SK-N-SH (cell line): ENCODE data around the gene DUSP15. TPM values are rescaled to one million over a fixed set of nuclear protein-coding genes. Genes with fewer than 3 reads are reported as not detected.

Experiments used
- CTCF ChIA-PET: fragments of 300-600, 350-600 bp; formaldehyde crosslinking; extraction: SDS; loops from one replicate; lab custom pipeline; 2021; lab: Yijun Ruan, JAX
- POLR2A ChIA-PET: fragments of 350-600 bp; sonication (Branson Sonifier 250); formaldehyde crosslinking; extraction: SDS; loops from one replicate; lab custom pipeline; 2020; ENCODE audit warnings: antibody characterized with exemption, inconsistent platforms; lab: Yijun Ruan, JAX
- DNase-seq: peaks from one replicate; pipeline ENCODE4 v3.0.0; 2012
- H2AFZ ChIP-seq: fragments of 200-600 bp; sonication (generic); 2 replicates; pipeline ENCODE4 v1.8.1; 2016; ENCODE audit warnings: antibody characterized with exemption, mild to moderate bottlenecking, low read depth
- H3F3A ChIP-seq: fragments of 200-600 bp; sonication (generic); replicated peaks from 2 replicates; pipeline ENCODE3; 2016; ENCODE audit warnings: antibody characterized with exemption, mild to moderate bottlenecking; ENCODE audit not compliant: insufficient read depth
- H3K27ac ChIP-seq, 2 experiments: fragments of 200-500 bp in 1 of 2; fragments of 200-600 bp in 1 of 2; sonication (Bioruptor generic) in 1 of 2; sonication (generic), shearing (Covaris generic) in 1 of 2; 2 replicates each; pipeline versions ENCODE4 v1.5.1 to v1.6.1; 2014 to 2016; ENCODE audit warnings: low read depth in 2 of 2, inconsistent platforms in 1 of 2, low read length in 1 of 2, mild to moderate bottlenecking in 1 of 2, mixed read lengths in 1 of 2
- H3K27me3 ChIP-seq: fragments of 200-600 bp; sonication (generic), shearing (Covaris generic); 2 replicates; pipeline ENCODE4 v1.6.1; 2016; ENCODE audit warnings: mixed run types; ENCODE audit not compliant: insufficient read depth
- H3K36me3 ChIP-seq, 2 experiments: fragments of 200-500 bp in 1 of 2; fragments of 200-600 bp in 1 of 2; sonication (Bioruptor generic) in 1 of 2; sonication (generic) in 1 of 2; replicated peaks in 1 of 2; 2 replicates each; pipeline versions ENCODE3 to v1.5.1; 2014 to 2016; ENCODE audit warnings: low read length in 1 of 2, mild to moderate bottlenecking in 1 of 2; ENCODE audit not compliant: insufficient read depth in 2 of 2, control insufficient read depth in 1 of 2
- H3K4me1 ChIP-seq, 2 experiments: fragments of 200-500 bp in 1 of 2; fragments of 200-600 bp in 1 of 2; sonication (Bioruptor generic) in 1 of 2; sonication (generic), shearing (Covaris generic) in 1 of 2; 2 replicates each; pipeline versions ENCODE4 v1.5.1 to v1.6.1; 2014 to 2016; ENCODE audit warnings: low read depth in 1 of 2, low read length in 1 of 2, mixed run types in 1 of 2; ENCODE audit not compliant: insufficient read depth in 2 of 2, control insufficient read depth in 1 of 2
- H3K4me2 ChIP-seq: fragments of 200-600 bp; sonication (generic), shearing (Covaris generic); 2 replicates; pipeline ENCODE4 v1.6.1; 2017; ENCODE audit warnings: mixed run types
- H3K4me3 ChIP-seq, 2 experiments: fragments of 200-500 bp in 1 of 2; fragments of 200-600 bp in 1 of 2; sonication (Bioruptor generic) in 1 of 2; sonication (generic), shearing (Covaris generic) in 1 of 2; 2 replicates each; pipeline versions ENCODE4 v1.5.1 to v1.8.1; 2014 to 2016; ENCODE audit warnings: low read depth in 2 of 2, inconsistent platforms in 1 of 2, low read length in 1 of 2, mild to moderate bottlenecking in 1 of 2, mixed read lengths in 1 of 2, moderate library complexity in 1 of 2
- H3K79me2 ChIP-seq: fragments of 200-600 bp; sonication (generic); 2 replicates; pipeline ENCODE4 v1.8.1; 2017; ENCODE audit warnings: mild to moderate bottlenecking; ENCODE audit not compliant: insufficient read depth
- H3K9ac ChIP-seq: fragments of 200-600 bp; sonication (generic); 2 replicates; pipeline ENCODE4 v1.6.1; 2017; ENCODE audit warnings: mixed run types
- H3K9me2 ChIP-seq: fragments of 200-600 bp; sonication (generic); 2 replicates; pipeline ENCODE4 v1.6.1; 2017; ENCODE audit warnings: mixed run types
- H3K9me3 ChIP-seq: fragments of 200-600 bp; sonication (generic); 2 replicates; pipeline ENCODE4 v1.6.1; 2017; ENCODE audit warnings: mixed run types, mild to moderate bottlenecking, moderate library complexity
- H4K20me1 ChIP-seq: fragments of 200-600 bp; sonication (generic); 2 replicates; pipeline ENCODE4 v1.6.1; 2017; ENCODE audit warnings: mild to moderate bottlenecking, mixed run types; ENCODE audit not compliant: insufficient read depth
- EZH2phosphoT487 ChIP-seq: fragments of 200-600 bp; sonication (generic); IDR thresholded peaks from 2 replicates; pipeline ENCODE4 v1.6.1; 2017; ENCODE audit warnings: low read depth, mixed run types, mild to moderate bottlenecking, antibody characterized with exemption, moderate library complexity, borderline replicate concordance
- FOSL2 ChIP-seq: IDR thresholded peaks from 2 replicates; pipeline ENCODE4 v1.4.0; 2012; ENCODE audit warnings: low read depth, mild to moderate bottlenecking, moderate library complexity, borderline replicate concordance
- FOXJ3 ChIP-seq: sonication (generic); formaldehyde crosslinking; IDR thresholded peaks from 2 replicates; pipeline ENCODE4 v1.5.1; 2020; ENCODE audit warnings: mild to moderate bottlenecking, missing genetic modification reagents
- FOXM1 ChIP-seq: IDR thresholded peaks from 2 replicates; pipeline ENCODE4 v1.4.0; 2012; ENCODE audit warnings: low read depth, mild to moderate bottlenecking
- GABPA ChIP-seq: IDR thresholded peaks from 2 replicates; pipeline ENCODE4 v1.4.0; 2012; ENCODE audit warnings: low read depth, mild to moderate bottlenecking
- GATA2 ChIP-seq: sonication (generic); formaldehyde crosslinking; IDR thresholded peaks from 2 replicates; pipeline ENCODE4 v1.5.0; 2020; ENCODE audit warnings: mild to moderate bottlenecking, missing genetic modification reagents
- MXI1 ChIP-seq: IDR thresholded peaks from 2 replicates; pipeline ENCODE4 v1.6.1; 2012; ENCODE audit warnings: mild to moderate bottlenecking, low read depth, low read length, improper control_type of control experiment
- NRF1 ChIP-seq: IDR thresholded peaks from 2 replicates; pipeline ENCODE4 v1.6.1; 2012; ENCODE audit warnings: low read depth, mild to moderate bottlenecking, low read length
- POLR2AphosphoS5 ChIP-seq: IDR thresholded peaks from 2 replicates; pipeline ENCODE4 v1.6.1; 2012; ENCODE audit warnings: low read depth, low read length
- RAD21 ChIP-seq: IDR thresholded peaks from 2 replicates; pipeline ENCODE4 v1.6.1; 2012; ENCODE audit warnings: mild to moderate bottlenecking, low read length
- SIN3A ChIP-seq: IDR thresholded peaks from 2 replicates; pipeline ENCODE4 v1.6.1; 2012; ENCODE audit warnings: low read depth, mild to moderate bottlenecking, low read length, moderate library complexity, borderline replicate concordance
- SMC3 ChIP-seq: IDR thresholded peaks from 2 replicates; pipeline ENCODE4 v1.6.1; 2012; ENCODE audit warnings: low read depth, low read length, improper control_type of control experiment
- WGBS: methylation state at CpG from one replicate; pipeline ENCODE4 v1.1.6; 2017; ENCODE audit warnings: low lambda C conversion rate; 5-methylcytosine and 5-hydroxymethylcytosine counted together
- polyA plus RNA-seq, 3 experiments: library from polyadenylated mRNA; depleted of rRNA; stranded (reverse); fragments of >200 nt; gene quantifications; 2 replicates each; pipeline ENCODE4 v1.2.3, GENCODE V29; 2012
- TF ChIP-seq, protein P1 (sequence below): fragments of 200-600 bp; sonication (generic); IDR thresholded peaks from 2 replicates; pipeline ENCODE4 v1.6.1; 2017; ENCODE audit warnings: antibody characterized with exemption, mild to moderate bottlenecking, moderate library complexity
- TF ChIP-seq, protein P2 (sequence below): IDR thresholded peaks from 2 replicates; pipeline ENCODE4 v1.6.1; 2012; ENCODE audit warnings: mild to moderate bottlenecking, low read depth, low read length, moderate library complexity
- TF ChIP-seq, protein P3 (sequence below): fragments of 150-350 bp; IDR thresholded peaks from 2 replicates; pipeline ENCODE4 v1.6.1; 2016; ENCODE audit warnings: mild to moderate bottlenecking, low read depth, low read length

The DUSP15 gene
- polyA plus RNA-seq, 1 of the 3 experiments (the other 2 are of a cell fraction) = 5.4 TPM

GRCh38 chr20:31819083-31819784 lies 51.1 kb downstream of the DUSP15 start, which contains the start of gene MYLK2:
MYLK2 (plus strand) TSS chr20:31819356; CDS start chr20:31819581, 225 bp downstream.
- ChIA-PET POLR2A (no interaction called here), CTCF (interaction anchor here (1.1 to 3.4 kb wide), 5 partner anchors 15 to 212 kb away, joined by 3 to 20 read pairs (median 6); partner anchors contain the start of gene PDRG1)
- no peak within 1 kb of the TSS for H3K27ac ChIP-seq
- H3F3A ChIP-seq = peaks cover 11% of the 10 kb centered on the region
- H3K9me3 ChIP-seq = no peaks in the 10 kb centered on the region
- peaks cover 0 to 19% of the 10 kb centered on the region in 2 experiments; a peak in 2 of 4 replicates for H3K4me1 ChIP-seq
- no peaks in the 10 kb centered on the region for H3K36me3 ChIP-seq
- H3K27me3 ChIP-seq = no peaks in the 10 kb centered on the region
- 89% methylated on average over 16 of the region's 16 CpGs for WGBS
- H3K79me2 ChIP-seq = no peaks in the 10 kb centered on the region
- no peak within 1 kb of the TSS for H2AFZ ChIP-seq
- no peaks in the 10 kb centered on the region for H3K9me2 ChIP-seq
- no peak for DNase-seq
- H3K9ac ChIP-seq = no peak within 1 kb of the TSS
- TF ChIP-seq FOXJ3 (CRISPR knock-in tag) (no peak), GATA2 (CRISPR knock-in tag) (no peak), RAD21 (no peak), FOSL2 (no peak), POLR2AphosphoS5 (no peak), MXI1 (no peak), NRF1 (no peak), EZH2phosphoT487 (no peak), GABPA (no peak), SMC3 (no peak), FOXM1 (no peak), SIN3A (no peak)
- TF ChIP-seq, protein P1, sequence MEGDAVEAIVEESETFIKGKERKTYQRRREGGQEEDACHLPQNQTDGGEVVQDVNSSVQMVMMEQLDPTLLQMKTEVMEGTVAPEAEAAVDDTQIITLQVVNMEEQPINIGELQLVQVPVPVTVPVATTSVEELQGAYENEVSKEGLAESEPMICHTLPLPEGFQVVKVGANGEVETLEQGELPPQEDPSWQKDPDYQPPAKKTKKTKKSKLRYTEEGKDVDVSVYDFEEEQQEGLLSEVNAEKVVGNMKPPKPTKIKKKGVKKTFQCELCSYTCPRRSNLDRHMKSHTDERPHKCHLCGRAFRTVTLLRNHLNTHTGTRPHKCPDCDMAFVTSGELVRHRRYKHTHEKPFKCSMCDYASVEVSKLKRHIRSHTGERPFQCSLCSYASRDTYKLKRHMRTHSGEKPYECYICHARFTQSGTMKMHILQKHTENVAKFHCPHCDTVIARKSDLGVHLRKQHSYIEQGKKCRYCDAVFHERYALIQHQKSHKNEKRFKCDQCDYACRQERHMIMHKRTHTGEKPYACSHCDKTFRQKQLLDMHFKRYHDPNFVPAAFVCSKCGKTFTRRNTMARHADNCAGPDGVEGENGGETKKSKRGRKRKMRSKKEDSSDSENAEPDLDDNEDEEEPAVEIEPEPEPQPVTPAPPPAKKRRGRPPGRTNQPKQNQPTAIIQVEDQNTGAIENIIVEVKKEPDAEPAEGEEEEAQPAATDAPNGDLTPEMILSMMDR = no peak
- TF ChIP-seq, protein P2, sequence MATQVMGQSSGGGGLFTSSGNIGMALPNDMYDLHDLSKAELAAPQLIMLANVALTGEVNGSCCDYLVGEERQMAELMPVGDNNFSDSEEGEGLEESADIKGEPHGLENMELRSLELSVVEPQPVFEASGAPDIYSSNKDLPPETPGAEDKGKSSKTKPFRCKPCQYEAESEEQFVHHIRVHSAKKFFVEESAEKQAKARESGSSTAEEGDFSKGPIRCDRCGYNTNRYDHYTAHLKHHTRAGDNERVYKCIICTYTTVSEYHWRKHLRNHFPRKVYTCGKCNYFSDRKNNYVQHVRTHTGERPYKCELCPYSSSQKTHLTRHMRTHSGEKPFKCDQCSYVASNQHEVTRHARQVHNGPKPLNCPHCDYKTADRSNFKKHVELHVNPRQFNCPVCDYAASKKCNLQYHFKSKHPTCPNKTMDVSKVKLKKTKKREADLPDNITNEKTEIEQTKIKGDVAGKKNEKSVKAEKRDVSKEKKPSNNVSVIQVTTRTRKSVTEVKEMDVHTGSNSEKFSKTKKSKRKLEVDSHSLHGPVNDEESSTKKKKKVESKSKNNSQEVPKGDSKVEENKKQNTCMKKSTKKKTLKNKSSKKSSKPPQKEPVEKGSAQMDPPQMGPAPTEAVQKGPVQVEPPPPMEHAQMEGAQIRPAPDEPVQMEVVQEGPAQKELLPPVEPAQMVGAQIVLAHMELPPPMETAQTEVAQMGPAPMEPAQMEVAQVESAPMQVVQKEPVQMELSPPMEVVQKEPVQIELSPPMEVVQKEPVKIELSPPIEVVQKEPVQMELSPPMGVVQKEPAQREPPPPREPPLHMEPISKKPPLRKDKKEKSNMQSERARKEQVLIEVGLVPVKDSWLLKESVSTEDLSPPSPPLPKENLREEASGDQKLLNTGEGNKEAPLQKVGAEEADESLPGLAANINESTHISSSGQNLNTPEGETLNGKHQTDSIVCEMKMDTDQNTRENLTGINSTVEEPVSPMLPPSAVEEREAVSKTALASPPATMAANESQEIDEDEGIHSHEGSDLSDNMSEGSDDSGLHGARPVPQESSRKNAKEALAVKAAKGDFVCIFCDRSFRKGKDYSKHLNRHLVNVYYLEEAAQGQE = no peak
- TF ChIP-seq, protein P3, sequence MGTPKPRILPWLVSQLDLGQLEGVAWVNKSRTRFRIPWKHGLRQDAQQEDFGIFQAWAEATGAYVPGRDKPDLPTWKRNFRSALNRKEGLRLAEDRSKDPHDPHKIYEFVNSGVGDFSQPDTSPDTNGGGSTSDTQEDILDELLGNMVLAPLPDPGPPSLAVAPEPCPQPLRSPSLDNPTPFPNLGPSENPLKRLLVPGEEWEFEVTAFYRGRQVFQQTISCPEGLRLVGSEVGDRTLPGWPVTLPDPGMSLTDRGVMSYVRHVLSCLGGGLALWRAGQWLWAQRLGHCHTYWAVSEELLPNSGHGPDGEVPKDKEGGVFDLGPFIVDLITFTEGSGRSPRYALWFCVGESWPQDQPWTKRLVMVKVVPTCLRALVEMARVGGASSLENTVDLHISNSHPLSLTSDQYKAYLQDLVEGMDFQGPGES = no peak
- TF ChIP-seq, all 33 proteins: peak for 0
- Histone ChIP-seq H3K4me2 (no peak within 1 kb of the TSS), H3K4me3 (no peak within 1 kb of the TSS), H4K20me1 (no peaks in the 10 kb centered on the region)
